Muscle layer of colon (tissue), 2 donors: ENCODE measurements around the gene ANKRD33.

Experiments used
- H3K27ac ChIP-seq: one replicate; pipeline ENCODE4 v1.7.0; 2013; ENCODE audit warnings: low read depth, mild to moderate bottlenecking, low read length, moderate library complexity
- H3K27me3 ChIP-seq, 2 donors: one replicate each; pipeline ENCODE4 v1.7.0; 2013; ENCODE audit warnings: low read length in 2 of 2, mild to moderate bottlenecking in 2 of 2; ENCODE audit not compliant: insufficient read depth in 2 of 2, control insufficient read depth in 1 of 2
- H3K36me3 ChIP-seq: one replicate; pipeline ENCODE4 v1.7.0; 2013; ENCODE audit warnings: mild to moderate bottlenecking, low read length; ENCODE audit not compliant: insufficient read depth
- H3K4me1 ChIP-seq: one replicate; pipeline ENCODE4 v1.7.0; 2013; ENCODE audit warnings: mild to moderate bottlenecking, low read length; ENCODE audit not compliant: insufficient read depth
- H3K4me3 ChIP-seq, 2 donors: one replicate each; pipeline ENCODE4 v1.7.0; 2013; ENCODE audit warnings: low read length in 2 of 2, low read depth in 1 of 2, mild to moderate bottlenecking in 1 of 2, moderate library complexity in 1 of 2
- H3K9ac ChIP-seq: one replicate; pipeline ENCODE4 v1.7.0; 2013; ENCODE audit warnings: low read length
- H3K9me3 ChIP-seq: one replicate; pipeline ENCODE4 v1.7.0; 2013; ENCODE audit warnings: mild to moderate bottlenecking, low read length
- donor health status: abdominal sarcoma.
- donor health status: Adenocarcinoma of cecum.

The ANKRD33 gene

DNA sequence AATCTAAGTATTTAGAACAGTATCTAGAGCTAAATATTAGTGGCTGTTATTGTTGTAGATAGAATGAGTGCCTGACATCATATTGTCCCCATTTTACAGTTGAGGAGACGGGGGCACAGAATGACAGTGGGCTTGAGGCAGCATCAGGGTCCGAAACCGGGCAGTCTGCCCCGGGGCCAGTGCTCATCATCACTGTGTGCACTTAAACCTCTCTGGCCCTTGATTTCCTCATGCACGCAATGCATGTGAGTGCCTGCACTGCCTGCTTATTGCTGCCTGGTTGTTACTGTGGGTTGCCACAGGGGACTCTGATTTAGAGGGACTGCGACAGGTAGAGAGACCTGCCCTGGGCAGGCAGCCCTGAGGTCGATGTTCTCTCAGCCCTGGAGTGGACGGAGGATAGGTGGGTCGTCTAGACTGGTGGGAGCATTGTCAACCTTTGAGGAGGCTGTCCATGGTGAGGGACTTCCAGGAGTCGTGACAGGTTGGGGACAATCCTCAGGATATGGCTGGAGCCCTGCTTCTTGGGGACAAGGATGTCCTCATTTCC, 29.2 kb downstream of the ANKRD33 start:
- Histone ChIP-seq H3K4me1 (peaks cover 14% of the 10 kb centered on the region), H3K36me3 (peaks cover 9% of the 10 kb centered on the region), H3K4me3 (no peak overlapping the region), H3K27ac (no peak overlapping the region), H3K9ac (no peak overlapping the region), H3K9me3 (no peaks in the 10 kb centered on the region), H3K27me3 (no peaks in the 10 kb centered on the region)

DNA sequence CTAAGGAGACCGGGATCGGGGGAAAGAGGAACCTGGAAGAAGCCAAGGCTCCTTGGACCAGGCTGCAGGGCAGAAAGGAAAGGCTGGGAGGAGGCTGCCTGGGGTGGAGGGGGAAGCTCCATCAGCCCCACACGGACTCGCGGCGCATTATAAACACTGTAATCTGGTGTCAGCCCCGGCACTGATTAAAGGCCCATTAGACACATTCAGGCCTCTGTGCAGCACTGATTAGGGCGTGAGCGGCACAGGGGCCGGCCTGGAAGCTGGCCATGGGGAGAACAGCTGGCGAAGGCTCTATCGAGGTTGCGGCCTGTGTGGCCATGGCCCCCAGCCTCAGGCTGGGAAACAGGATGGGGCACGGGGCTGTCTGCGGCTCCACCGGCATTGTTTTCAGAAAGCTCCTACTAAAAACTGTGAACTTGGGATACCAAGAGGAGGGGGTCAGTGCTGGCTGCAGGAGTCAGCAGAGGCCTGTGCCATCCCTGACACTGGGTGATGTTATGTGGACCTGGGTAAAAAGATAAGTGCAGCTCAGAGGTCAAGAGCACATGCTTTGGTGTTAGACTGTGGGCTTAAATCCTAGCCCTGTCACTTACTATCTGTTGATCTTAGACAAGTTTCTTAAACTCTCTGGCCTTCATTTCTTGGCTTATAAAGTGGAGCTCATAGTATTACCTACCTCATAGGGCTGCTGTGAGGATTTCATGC, 30.0 kb downstream of the ANKRD33 start:
- no peaks in the 10 kb centered on the region for H3K27me3 ChIP-seq
- H3K9ac ChIP-seq, result no peak overlapping the region
- no peak overlapping the region for H3K4me3 ChIP-seq
- peaks cover 9% of the 10 kb centered on the region for H3K36me3 ChIP-seq
- H3K4me1 ChIP-seq, result peaks cover 7% of the 10 kb centered on the region
- H3K9me3 ChIP-seq, result no peaks in the 10 kb centered on the region
- H3K27ac ChIP-seq, result peak overlapping the region; percentile 34

DNA sequence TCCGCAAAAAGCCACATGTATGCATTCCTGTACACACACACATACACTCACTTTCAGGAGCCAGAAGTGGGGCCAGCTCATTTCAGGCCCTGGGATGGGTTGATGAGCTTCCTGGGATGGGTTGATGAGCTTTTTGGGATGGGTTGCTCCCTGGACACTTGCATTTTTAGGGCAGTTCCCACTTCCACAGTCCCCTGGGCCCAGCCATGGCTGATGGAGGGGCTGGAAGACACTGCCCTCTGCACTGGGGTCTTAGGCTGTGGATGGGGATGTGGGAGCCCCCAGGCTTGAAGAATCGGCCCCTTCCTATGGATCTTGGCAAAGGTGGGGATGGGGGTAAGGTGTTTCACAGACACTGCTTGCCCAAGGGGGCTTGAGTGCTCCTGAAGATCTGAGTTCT, 32.1 kb downstream of the ANKRD33 start:
- H3K27me3 ChIP-seq, result peaks cover 0 to 7% of the 10 kb centered on the region in 2 donors
- no peak overlapping the region for H3K27ac ChIP-seq
- no peaks in the 10 kb centered on the region for H3K4me1 ChIP-seq
- H3K9ac ChIP-seq, result no peak overlapping the region
- H3K4me3 ChIP-seq, result no peak overlapping the region
- peaks cover 8% of the 10 kb centered on the region for H3K36me3 ChIP-seq
- no peaks in the 10 kb centered on the region for H3K9me3 ChIP-seq

DNA sequence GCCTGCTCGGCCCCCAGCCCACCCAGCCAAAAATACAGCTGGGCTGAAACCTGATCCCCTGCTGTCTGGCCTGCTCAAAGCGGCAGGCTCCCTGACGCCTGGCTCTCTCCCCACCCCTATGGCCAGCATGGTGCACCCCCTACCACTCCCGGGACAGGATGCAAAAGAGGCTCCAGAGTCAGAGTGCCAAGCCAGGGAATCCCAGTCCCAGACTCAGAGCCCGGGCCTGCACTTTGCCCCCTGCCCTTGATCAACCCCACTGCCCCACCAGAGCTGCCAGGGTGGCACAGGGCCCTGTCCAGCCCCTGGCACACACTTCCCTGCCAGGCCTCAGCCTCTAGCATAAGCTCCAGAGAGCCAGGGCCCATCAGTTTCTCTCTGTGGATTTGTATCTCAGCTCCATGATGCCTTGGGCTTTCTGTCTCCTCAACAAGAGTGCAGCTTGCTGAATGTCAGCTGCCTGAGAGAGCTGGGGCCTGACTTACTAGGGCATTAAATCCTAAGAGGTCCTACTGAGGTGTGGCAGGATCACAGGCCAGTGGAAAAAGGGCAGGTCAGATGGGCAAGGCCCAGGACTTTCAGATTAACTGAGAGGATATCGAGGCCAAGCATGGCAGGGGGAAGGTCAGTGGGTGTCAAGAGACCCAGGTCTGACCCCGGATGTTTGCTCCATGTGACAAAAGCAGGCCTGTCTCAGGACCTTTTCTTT, 33.3 kb downstream of the ANKRD33 start:
- Histone ChIP-seq H3K4me1 (no peaks in the 10 kb centered on the region), H3K4me3 (no peak overlapping the region), H3K27ac (no peak overlapping the region), H3K9me3 (no peaks in the 10 kb centered on the region), H3K9ac (no peak overlapping the region), H3K27me3 (peaks cover 0 to 7% of the 10 kb centered on the region in 2 donors), H3K36me3 (no peaks in the 10 kb centered on the region)

DNA sequence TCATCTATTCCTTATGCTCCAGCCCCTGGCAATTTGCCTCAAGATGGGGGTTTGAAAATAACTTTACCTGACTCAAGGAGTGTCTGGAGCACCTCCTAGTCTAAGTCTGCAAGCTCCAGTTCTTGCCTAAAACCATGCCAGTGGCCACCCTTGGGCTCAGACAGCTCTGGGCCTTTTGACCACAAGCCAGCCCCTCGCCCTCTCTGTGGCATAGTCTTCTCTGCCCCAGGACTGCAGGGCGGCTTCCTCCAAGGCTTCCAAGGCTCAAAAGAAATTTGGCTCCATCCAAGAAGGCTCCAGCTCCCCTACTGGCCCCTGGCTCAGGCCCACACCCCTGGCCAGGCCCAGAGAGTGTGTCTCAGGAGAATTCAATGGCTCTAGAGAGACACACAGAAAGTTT, 34.2 kb downstream of the ANKRD33 start:
- Histone ChIP-seq H3K9ac (no peak overlapping the region), H3K27ac (no peak overlapping the region), H3K27me3 (peaks cover 0 to 7% of the 10 kb centered on the region in 2 donors), H3K36me3 (no peaks in the 10 kb centered on the region), H3K9me3 (no peaks in the 10 kb centered on the region), H3K4me1 (no peaks in the 10 kb centered on the region), H3K4me3 (no peak overlapping the region)

DNA sequence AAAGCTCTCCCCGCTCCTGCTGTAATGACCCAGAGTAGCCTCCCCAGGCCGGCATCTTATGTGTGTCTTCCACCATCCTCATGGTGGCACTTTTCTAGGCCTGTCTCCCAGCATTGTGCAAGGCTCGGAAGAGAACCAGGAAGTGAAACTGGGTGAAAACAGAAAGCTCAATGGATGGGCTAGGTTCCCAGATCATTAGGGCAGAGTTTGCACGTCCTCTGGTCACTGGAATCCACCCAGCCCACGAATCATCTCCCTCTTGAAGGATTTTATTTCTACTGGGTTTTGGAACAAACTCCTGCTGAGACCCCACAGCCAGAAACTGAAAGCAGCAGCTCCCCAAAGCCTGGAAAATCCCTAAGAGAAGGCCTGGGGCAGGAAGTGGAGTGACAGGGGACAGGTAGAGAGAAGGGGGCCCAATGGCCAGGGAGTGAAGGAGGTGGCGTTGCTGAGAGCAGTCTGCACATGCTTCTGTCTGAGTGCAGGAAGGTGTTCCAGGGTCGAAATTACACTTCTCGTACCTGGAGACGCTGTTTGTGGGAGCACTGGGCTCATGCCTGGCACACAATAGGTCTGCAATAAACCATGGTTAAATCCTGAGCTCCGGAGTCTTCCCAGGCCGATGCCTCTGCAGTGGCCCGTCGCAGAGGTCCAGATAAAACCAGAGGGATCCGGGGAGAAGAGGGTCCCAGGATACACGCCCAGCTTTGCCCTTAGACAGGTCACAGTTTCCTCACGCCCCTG, 35.0 kb downstream of the ANKRD33 start:
- H3K36me3 ChIP-seq, result no peaks in the 10 kb centered on the region
- no peak overlapping the region for H3K27ac ChIP-seq
- peaks cover 0 to 7% of the 10 kb centered on the region in 2 donors for H3K27me3 ChIP-seq
- no peaks in the 10 kb centered on the region for H3K9me3 ChIP-seq
- H3K9ac ChIP-seq, result no peak overlapping the region
- H3K4me3 ChIP-seq, result no peak overlapping the region
- no peaks in the 10 kb centered on the region for H3K4me1 ChIP-seq

DNA sequence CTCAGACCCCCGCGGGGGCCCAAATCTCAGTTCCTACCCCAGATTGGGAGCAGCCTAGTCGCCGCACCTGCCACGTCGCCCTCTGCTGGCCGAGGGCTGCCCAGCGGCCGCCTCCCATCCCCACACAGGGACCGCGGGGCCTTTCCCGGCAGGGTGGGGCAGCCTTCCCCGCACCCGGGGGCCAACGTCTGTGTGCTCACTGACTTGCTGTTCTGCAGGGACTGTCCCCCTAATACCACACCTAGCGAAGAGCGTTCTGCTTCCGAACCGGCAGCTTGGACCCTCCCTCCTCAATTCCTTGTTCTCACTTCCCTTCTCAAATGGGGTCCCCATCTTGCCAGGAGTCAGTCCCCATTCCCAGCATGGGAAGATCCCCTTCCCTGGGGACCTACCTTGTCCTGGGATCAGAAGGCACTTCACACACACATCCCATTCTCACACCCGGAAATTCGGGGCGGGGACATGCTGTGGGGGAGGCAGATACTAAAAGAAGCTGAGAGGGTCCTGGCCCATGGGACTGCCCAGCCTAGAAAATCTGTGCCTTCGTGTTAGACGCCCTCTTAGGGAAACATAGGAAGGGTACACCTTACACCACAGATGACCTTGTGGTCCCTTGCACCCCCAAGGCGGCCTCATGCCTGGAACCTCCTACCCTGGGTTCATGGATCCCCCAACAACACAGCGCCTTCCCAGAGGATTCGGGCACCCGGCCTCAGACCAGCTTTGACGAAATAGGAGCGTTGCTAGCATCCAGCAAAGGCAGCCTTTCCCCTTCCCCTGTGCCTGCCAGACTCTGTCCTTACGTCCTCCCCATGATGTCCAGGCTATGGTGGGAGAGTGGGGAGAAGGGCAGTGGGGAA, 35.8 kb downstream of the ANKRD33 start:
- Histone ChIP-seq H3K27me3 (peaks cover 0 to 7% of the 10 kb centered on the region in 2 donors), H3K4me1 (no peaks in the 10 kb centered on the region), H3K27ac (no peak overlapping the region), H3K4me3 (no peak overlapping the region), H3K9ac (no peak overlapping the region), H3K9me3 (no peaks in the 10 kb centered on the region), H3K36me3 (no peaks in the 10 kb centered on the region)

DNA sequence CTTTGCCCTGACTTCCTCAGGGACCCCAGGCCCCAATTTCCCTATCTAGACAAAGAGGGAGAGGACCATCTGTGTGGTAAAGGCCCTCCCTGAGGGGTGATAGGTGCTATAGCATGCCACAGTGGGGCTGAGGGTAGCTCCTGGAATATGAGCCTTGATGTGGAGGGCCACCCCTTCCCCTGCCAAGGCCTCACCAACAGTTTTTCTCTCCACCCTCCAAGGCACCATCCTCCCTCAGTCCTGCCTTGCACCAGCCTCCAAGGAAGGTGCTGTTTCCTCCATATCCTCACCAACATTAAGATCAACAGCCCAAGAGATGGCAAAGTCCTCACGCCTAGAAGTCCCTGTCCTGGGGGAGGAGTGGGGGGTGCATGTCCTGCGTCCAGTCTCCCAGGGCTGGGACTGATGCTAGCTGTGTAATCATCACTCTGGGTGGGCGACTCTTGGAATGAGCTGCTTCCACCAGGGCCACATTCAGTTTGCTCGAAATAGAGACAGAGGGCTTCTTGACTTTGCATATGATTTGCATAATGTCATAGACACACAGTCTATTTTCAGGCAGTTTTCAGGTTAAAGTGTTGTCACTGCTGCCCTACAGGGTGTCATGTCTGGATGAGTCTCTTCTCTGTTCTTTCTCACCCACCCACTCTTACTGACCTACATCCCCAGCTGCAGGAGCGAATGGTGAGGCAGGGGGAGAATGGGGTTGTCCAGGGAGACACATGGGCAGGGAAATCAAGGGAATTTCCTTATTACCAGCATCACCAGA, 36.8 kb downstream of the ANKRD33 start:
- no peak overlapping the region for H3K27ac ChIP-seq
- H3K4me1 ChIP-seq, result no peaks in the 10 kb centered on the region
- no peak overlapping the region for H3K9ac ChIP-seq
- no peaks in the 10 kb centered on the region for H3K36me3 ChIP-seq
- H3K27me3 ChIP-seq, result peaks cover 0 to 7% of the 10 kb centered on the region in 2 donors
- H3K9me3 ChIP-seq, result no peaks in the 10 kb centered on the region
- H3K4me3 ChIP-seq, result no peak overlapping the region

DNA sequence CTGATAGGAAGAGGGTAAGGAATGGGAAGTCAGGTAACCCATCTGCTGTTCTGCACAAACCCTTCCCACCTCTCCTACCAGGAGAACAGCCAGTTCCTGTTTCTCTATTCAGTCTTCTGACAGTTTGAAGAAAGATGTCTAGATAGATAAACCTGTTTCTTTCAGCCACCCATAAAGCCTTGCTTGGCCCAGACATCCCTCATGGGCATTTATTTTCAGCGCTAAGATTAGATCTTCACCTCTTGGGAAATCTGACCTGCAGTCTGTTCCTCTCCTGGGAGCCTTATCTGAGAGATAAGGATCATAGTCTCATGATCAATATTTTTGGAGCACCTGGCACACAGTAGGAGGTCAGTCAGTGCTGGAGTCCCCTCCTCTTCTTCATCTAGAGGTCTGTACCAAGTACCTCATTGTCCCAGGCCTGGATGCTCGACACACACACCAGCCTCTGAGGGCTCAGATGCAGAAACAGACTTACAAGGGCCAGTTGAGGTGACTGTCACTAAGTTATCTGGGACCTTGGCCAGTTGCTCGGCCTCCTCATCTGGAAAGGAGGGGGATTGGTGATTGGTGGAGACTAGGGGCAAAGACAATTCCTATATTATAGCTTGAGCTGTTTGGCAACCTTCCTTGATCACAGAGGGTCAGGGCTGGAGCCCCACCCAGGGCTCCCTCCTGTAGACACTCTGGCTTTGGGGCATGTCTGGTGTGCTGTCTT, 37.6 kb downstream of the ANKRD33 start:
- Histone ChIP-seq H3K4me1 (no peaks in the 10 kb centered on the region), H3K4me3 (no peak overlapping the region), H3K27me3 (peaks cover 0 to 7% of the 10 kb centered on the region in 2 donors), H3K9ac (no peak overlapping the region), H3K27ac (no peak overlapping the region), H3K9me3 (no peaks in the 10 kb centered on the region), H3K36me3 (no peaks in the 10 kb centered on the region)

DNA sequence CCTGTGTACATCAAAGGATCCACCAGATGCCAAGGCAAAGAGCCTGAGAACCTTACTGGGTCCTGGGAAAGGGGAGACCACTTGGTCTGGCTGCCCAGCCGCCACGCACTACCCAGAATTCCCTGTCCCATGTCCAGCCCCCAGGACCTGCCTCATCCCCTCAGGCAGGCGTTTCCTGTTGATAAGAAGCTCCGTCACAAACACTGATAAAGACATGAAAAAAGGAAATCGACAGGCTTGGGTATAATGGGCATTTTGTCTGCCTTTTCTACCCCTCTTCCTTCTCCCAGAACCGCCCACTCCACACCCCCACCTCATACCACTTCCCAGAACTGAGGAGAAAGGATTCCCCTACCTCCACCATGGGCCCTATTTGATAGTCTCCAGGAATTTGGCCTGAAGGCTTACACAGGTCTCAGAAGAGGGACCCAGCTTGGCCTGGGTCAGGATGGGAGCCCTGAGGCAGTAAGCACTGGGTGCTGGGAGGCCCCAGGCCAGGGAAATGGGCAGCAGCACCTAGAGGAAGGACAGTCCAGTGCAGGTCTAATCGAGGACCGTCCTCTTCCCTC, 38.2 kb downstream of the ANKRD33 start:
- Histone ChIP-seq H3K4me3 (no peak overlapping the region), H3K9ac (no peak overlapping the region), H3K27me3 (peaks cover 0 to 7% of the 10 kb centered on the region in 2 donors), H3K4me1 (no peaks in the 10 kb centered on the region), H3K27ac (no peak overlapping the region), H3K36me3 (no peaks in the 10 kb centered on the region), H3K9me3 (no peaks in the 10 kb centered on the region)
